GM21423 (cell line): ENCODE results near the gene RHOU.

Source experiments
- ATAC-seq: cut with Tn5 transposase; IDR thresholded peaks from one replicate; pipeline ENCODE4 v1.9.1; 2021; ENCODE audit warnings: mild to moderate bottlenecking, moderate library complexity; ENCODE audit not compliant: unreplicated experiment

Gene RHOU

DNA sequence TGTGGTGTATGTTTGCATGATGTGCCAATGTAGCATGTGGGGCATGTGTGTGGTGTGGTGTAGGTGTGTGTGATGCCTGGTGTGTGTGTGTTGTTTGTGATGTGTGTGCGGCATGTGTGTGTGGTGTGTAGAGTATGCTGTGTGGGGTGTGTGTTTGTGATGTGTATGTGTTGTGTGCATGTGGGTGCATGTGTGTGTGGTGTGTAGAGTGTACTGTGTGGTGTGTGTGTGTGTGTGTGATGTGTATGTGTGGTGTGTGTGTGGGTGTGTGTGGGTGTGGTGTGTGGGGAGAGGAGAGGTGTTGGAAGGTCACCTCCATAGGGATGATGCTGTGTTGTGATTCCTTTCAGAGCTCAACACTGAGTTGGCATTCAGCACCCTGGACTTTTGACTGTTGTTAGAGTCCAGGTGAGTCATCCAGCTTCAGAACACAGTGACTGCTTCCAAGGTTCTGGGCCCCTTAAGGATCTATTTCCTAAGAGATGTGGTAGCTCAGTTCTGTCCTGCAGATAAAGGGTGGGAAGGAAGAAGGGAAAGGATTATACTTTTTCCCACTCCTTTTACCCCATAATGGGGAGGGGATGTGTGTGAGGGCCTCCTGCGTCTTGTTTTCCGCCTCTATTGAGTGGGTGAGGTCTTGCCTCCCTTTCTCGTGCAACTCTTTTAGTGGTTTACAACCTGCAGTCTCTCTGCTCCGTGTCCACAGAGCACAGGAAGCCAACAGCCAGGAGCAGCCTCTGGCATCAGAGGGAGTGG is 47.6 kb downstream of the RHOU start:
- no peak for ATAC-seq

DNA sequence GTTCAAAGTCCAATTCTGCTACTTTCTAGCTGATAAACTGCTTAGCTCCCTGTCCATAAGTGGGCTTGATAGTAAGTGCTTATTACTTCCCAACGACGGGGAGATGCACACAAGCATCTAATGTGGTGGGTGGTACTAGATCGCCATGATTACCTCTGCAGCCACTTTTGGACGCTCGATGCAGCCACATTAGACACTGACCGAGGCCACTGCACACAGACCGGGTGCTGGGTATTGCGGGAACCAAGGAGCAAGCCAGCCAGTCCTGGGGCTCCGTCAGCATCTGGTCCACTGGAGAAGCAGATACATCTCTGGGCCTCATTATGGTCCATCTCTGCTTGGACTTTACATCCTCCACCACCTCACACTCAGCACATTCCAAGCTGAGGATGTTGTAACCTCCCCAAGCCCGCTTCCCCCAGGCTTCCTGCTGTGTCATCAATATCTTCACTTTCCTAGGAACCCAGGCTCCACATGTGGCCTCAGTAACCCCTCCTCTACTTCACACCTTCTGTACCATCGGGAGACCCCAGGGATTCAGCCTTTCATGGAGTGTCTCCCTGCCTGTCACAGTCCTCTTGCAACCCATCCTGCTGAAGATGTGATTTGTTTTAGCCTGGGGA is 48.2 kb downstream of the RHOU start:
- no peak for ATAC-seq

DNA sequence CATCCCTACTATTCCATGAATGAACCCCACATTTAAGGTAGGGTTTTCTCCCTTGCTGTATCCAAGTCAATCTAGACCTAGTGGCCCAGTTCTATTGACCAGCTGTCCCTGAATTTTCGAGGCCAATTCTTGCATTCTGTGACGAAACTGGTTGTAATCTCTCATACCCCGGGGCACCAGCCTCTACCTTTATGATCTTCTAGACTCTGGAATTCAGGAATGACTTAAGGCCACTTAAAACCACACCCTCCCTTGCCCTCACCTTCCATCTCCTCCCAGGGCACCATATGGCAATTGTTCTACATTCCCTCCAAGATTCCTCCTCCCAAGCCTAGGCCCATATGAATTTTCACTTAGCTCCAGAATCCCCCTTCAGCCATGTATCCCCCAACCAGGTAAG is 48.9 kb downstream of the RHOU start:
- no peak for ATAC-seq

DNA sequence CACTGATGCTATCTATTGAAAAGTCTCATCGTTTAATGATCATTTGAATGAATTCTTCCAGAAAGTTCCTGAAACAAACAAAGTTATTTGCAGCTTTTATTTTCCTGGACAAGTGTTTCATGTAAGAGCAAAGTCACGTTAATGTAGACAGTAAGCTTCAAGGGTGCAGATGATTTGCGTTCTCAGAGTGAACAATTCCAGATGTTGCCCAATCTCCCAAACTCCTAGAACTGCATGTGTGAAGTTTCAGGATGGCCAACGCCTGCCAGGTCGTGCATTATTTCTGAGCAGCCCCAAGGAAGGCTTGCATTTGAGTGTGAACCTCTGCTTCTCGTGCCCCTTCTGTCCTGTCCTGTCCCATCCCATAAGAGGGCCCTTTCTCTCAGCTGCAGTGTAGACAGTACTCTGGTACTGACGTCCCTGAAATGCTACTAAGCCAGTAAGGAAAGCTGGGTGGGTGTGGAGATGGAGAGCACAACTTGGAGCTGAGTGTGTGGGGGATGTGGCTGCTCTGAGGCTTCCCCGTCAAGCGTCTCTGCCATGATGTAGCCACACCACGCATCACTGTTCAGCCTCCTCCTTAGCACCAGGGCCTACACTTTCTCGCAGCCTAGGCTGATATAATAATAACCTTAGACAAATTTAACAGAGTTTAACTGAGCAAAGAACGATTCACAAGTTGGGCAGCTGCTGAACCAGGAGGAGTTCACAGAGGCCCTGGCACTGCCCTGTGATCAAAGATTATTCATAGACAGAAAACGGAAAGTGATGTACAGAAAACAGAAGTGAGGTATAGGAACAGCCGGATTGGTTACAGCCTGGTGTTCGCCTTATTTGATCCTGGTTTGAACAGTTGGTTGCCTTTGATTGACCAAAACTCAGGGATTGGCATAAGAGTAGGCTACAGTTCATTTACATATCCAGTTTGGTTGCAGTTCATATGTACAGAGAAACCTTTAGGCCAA is 50.4 kb downstream of the RHOU start:
- ATAC-seq = no peak

DNA sequence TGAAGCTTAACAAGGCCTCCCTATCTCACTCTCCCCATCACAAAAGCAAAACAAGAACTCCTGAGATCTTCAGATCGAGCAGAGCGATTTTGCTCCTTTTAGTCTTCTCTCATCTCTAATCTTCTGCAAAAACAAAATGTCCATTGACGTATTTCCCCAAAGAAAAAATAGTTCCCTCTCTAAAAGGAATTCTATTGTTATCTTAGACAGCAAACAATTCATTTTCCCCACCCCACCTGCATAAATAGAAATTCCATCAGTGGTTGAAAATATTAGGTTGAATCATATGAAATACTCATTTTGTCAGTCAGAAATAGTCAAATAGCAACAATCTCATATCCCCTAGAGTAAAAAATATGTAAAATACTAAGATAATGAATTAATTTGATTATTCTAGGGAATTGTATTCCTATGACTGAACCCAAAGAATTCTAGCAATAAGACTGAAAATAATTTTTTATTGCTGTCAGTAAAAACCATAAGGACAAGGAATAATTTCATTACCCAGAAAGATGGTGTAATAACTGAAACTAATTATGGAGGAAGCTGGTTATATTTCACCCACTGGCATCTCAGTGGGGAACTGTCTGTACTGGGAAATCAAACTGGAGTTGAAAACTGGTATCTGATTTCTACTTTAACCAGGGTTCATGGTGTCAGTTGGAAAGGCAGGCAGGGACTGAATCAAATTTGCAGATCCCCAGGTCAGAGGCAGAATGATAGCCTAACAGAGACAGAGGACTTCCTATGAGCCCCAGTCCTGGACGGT is 51.3 kb downstream of the RHOU start:
- ATAC-seq = no peak

DNA sequence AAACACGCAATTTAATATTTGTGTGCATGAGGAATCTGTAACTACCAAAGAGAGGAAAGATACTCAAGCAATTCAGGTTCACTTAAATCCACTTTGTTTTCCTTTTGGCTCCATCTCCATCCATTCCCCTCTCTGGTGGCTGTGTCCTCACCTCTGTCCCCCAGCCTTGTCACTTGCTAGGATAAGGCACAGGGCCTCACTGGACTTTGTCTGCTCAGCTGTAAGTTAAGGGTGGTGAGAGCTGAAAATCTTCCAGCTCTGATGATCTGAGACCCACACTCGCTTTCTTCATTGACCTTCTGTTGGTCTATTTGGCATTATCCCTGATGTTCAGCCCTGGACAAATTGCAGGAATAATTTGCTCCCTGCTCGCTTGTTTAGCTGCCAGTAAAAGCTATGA is 56.5 kb downstream of the RHOU start:
- no peak for ATAC-seq

DNA sequence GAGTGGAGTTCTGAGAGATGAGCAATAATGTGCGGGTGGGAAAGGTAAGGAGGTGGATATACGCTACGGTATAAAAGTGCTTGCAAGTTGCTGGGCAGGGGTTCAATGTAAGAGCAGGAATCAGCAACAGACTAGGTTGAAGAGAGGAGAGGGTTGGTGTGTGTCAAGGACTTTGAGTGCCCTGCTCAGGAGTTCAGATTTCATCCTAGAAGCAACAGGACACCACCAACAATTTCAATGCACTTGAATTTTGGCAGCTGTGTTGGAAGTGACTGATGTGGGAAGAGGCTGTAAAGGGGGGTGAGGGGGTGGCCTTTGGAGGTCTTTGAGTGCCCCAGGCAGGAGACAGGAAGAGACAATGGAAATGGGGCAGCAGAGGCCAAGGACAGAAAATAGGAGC is 57.3 kb downstream of the RHOU start:
- no peak for ATAC-seq

DNA sequence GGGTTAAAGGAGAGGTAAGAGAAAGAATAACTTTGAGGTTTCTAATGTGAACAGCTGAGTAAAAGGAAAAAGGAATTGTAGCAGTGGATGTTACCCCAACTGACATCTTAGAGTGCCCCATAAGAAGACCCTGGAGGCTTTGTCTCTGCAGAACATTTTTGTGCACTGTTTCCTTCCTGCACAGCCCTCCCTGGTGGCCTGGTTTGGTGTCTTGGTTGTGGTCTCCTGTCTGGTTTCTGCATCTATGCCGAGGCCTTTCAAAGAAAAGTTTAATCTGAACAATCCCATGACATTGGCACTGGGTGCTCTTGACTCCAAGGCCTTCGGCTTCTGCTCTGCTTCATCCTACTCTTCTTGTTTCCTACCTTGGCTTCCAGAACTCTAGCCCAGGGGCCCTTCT is 57.8 kb downstream of the RHOU start:
- no peak for ATAC-seq

DNA sequence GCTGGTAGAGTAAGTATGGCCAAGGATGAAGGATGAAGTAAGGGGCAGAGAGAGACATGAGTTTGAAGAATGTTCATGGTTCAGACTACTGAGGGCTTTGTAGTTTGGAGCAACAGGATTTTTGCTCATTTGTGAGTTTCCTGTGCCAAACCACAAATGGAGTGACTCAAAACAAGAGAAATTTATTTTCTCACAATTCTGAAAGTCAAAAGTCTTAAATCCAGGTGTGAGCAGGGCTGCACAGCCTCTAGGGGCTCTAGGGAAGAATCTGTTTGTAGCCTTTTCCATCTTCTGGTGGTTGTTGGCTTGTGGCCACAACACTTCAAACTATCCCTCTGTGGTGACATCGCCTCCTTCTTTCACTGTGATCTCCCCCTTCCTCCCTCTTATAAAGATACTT is 58.9 kb downstream of the RHOU start:
- ATAC-seq = peak; percentile 69

DNA sequence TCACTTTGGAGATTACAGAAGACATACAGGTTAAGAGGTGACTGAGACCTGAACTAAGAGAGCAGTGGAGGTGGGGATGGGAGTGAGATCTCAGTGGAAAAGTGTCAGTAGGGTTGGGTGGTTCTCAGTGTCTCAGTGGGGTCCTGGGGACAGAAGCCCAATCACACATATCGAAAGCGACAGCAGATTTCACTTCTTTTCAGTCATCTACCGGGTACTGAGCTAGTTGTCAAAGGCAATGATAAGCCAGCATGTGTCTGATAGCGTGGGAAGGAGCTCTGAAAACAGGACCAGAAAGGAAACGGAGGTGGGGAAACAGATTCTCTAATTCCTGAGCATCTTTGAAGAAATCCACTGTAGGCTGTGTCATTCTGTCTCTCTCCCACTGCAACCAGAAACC is 59.5 kb downstream of the RHOU start:
- ATAC-seq = no peak

DNA sequence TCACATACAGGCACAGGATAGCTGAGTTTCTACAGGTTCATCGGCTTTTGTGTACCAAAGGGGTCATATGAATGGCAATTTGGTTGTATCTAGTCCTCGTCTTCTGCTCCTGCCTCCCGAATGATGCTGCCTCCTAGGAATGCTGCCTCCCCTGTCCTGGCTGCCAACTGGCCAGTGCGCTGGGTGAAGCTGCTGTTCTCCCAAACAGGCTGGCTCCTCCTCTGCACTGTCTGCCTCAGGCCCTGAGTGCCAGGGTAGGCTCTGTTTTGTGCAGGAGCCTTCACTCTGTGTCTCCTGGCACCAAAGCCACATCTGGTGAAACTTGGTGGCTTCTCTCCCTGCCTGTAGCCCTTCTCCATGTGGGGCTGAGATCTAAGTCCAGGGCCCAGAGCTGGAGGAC is 60.3 kb downstream of the RHOU start:
- no peak for ATAC-seq
